HUES48 (cell line): ENCODE data around the gene IL36B.

ENCODE experiments used
- H3K27ac ChIP-seq: one replicate; pipeline ENCODE4 v1.7.0; 2013; ENCODE audit warnings: low read depth, low read length, inconsistent platforms
- H3K27me3 ChIP-seq: 2 replicates; pipeline ENCODE4 v1.6.1; 2013; ENCODE audit warnings: mild to moderate bottlenecking, low read length; ENCODE audit not compliant: control insufficient read depth, insufficient read depth
- H3K36me3 ChIP-seq: 2 replicates; pipeline ENCODE4 v1.6.1; 2013; ENCODE audit warnings: low read length; ENCODE audit not compliant: control insufficient read depth, insufficient read depth
- H3K4me1 ChIP-seq: 2 replicates; pipeline ENCODE4 v1.6.1; 2013; ENCODE audit warnings: mild to moderate bottlenecking, low read length; ENCODE audit not compliant: control insufficient read depth, insufficient read depth
- H3K4me3 ChIP-seq: 2 replicates; pipeline ENCODE4 v1.5.1; 2013; ENCODE audit warnings: mild to moderate bottlenecking, low read depth, low read length
- H3K9ac ChIP-seq: 2 replicates; pipeline ENCODE4 v1.6.1; 2013; ENCODE audit warnings: mild to moderate bottlenecking, low read depth, low read length, moderate library complexity
- H3K9me3 ChIP-seq: 2 replicates; pipeline ENCODE4 v1.6.1; 2013; ENCODE audit warnings: low read length; ENCODE audit not compliant: control insufficient read depth, insufficient read depth

IL36B gene

DNA sequence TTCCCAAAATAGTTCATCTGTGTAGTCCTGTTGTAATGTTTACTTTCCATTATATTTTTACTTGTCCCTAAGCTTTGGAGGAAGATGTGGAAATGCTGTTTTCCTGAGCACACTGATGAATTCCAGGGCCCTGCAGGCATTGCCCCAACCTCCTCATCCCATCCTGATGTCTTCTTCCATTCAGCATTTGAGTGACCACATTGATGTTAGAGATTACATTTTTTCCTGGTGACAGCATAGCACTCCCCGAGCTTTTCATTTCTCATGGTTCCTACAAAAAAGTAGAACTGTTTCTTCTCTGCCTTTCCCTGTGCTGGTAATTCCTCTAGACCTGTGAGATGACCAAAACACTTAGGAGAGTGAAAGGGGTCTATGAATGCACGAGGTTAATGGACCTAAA, 42.6 kb downstream of the IL36B start:
- Histone ChIP-seq H3K9ac (no peak overlapping the region), H3K9me3 (no peaks in the 10 kb centered on the region; the same call in 1 of the 2 replicates), H3K27ac (no peak overlapping the region), H3K4me3 (no peak overlapping the region), H3K27me3 (no peaks in the 10 kb centered on the region), H3K4me1 (no peaks in the 10 kb centered on the region), H3K36me3 (no peaks in the 10 kb centered on the region)

GRCh38 chr2:113009622-113010021, 43.0 kb downstream of the IL36B start:
- no peaks in the 10 kb centered on the region for H3K4me1 ChIP-seq
- H3K36me3 ChIP-seq: no peaks in the 10 kb centered on the region
- no peak overlapping the region for H3K27ac ChIP-seq
- H3K4me3 ChIP-seq: no peak overlapping the region
- no peak overlapping the region for H3K9ac ChIP-seq
- no peaks in the 10 kb centered on the region for H3K27me3 ChIP-seq
- H3K9me3 ChIP-seq: no peaks in the 10 kb centered on the region; the same call in 1 of the 2 replicates

DNA sequence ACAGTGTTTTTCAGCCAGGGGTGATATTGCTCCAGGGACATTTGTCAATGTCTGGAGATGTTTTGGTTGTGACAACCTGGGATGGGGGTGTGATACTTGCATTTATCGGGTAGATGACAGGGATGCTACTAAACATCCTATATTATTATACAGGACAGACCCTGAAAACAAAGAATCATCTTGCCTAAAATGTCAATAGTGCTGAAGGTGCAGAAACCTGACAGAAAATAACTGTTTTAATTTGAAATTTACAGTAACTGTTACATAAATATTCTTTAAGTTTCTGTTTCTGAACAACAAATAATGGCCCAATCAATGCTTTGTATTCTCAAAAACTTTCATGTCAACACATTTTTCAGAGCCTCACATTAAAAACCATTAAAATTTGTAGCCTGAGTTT, 45.4 kb downstream of the IL36B start:
- Histone ChIP-seq H3K9ac (no peak overlapping the region), H3K27me3 (no peaks in the 10 kb centered on the region), H3K9me3 (no peaks in the 10 kb centered on the region; the same call in 1 of the 2 replicates), H3K27ac (no peak overlapping the region), H3K4me1 (no peaks in the 10 kb centered on the region), H3K4me3 (no peak overlapping the region), H3K36me3 (no peaks in the 10 kb centered on the region)

- Histone ChIP-seq H3K36me3 (no peaks in the 10 kb centered on the region), H3K4me1 (no peaks in the 10 kb centered on the region), H3K9ac (no peak within 1 kb of the TSS), H3K27ac (no peak within 1 kb of the TSS), H3K27me3 (no peaks in the 10 kb centered on the region), H3K4me3 (no peak within 1 kb of the TSS), H3K9me3 (peaks cover 17% of the 10 kb centered on the region)
Observed at GRCh38 chr2:113005030-113005509, 47.6 kb downstream of the IL36B start, which contains the start of gene IL36A. Gene IL36A (plus strand): TSS chr2:113005459. CDS start chr2:113005872, 413 bp downstream.

GRCh38 chr2:113002677-113003076, 50.0 kb downstream of the IL36B start:
- no peaks in the 10 kb centered on the region for H3K36me3 ChIP-seq
- H3K4me1 ChIP-seq: no peaks in the 10 kb centered on the region
- no peaks in the 10 kb centered on the region for H3K27me3 ChIP-seq
- no peak overlapping the region for H3K27ac ChIP-seq
- no peak overlapping the region for H3K4me3 ChIP-seq
- H3K9ac ChIP-seq: no peak overlapping the region
- H3K9me3 ChIP-seq: peaks cover 25% of the 10 kb centered on the region

- Histone ChIP-seq H3K36me3 (no peaks in the 10 kb centered on the region), H3K4me3 (no peak overlapping the region), H3K9ac (no peak overlapping the region), H3K4me1 (no peaks in the 10 kb centered on the region), H3K27me3 (no peaks in the 10 kb centered on the region), H3K9me3 (peaks cover 31% of the 10 kb centered on the region), H3K27ac (no peak overlapping the region)
Observed at GRCh38 chr2:113000436-113000835, 52.2 kb downstream of the IL36B start.

GRCh38 chr2:112997151-112997550, 55.5 kb downstream of the IL36B start:
- H3K9ac ChIP-seq: no peak overlapping the region
- H3K27ac ChIP-seq: no peak overlapping the region
- no peak overlapping the region for H3K4me3 ChIP-seq
- no peaks in the 10 kb centered on the region for H3K4me1 ChIP-seq
- no peaks in the 10 kb centered on the region for H3K27me3 ChIP-seq
- H3K9me3 ChIP-seq: peaks cover 35% of the 10 kb centered on the region
- no peaks in the 10 kb centered on the region for H3K36me3 ChIP-seq

DNA sequence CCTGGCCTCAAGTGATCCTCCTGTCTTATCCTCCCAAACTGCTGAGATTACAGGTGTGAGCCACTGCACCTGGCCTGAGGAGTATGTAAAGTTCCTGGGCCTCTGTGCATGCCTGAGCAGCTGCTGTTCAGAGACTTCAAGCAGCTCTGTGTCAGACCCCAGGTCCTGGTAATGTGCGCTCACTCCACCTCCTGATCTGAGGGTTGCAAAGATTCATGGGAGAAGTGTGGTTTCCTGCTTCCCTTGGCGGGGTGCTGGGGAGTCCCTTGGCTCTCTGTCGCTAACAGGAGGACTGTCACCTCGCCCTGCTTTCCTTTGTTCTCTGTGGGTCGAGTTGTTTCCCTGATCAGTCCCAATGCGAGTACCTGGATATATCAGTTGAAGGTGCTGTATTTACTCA, 56.0 kb downstream of the IL36B start:
- Histone ChIP-seq H3K27me3 (no peaks in the 10 kb centered on the region), H3K9me3 (peaks cover 30% of the 10 kb centered on the region), H3K36me3 (no peaks in the 10 kb centered on the region), H3K9ac (no peak overlapping the region), H3K27ac (no peak overlapping the region), H3K4me3 (no peak overlapping the region), H3K4me1 (no peaks in the 10 kb centered on the region)

GRCh38 chr2:112995346-112995920, 57.2 kb downstream of the IL36B start:
- H3K27ac ChIP-seq: no peak overlapping the region
- peaks cover 25% of the 10 kb centered on the region for H3K9me3 ChIP-seq
- H3K4me3 ChIP-seq: no peak overlapping the region
- H3K9ac ChIP-seq: no peak overlapping the region
- no peaks in the 10 kb centered on the region for H3K4me1 ChIP-seq
- no peaks in the 10 kb centered on the region for H3K36me3 ChIP-seq
- no peaks in the 10 kb centered on the region for H3K27me3 ChIP-seq

DNA sequence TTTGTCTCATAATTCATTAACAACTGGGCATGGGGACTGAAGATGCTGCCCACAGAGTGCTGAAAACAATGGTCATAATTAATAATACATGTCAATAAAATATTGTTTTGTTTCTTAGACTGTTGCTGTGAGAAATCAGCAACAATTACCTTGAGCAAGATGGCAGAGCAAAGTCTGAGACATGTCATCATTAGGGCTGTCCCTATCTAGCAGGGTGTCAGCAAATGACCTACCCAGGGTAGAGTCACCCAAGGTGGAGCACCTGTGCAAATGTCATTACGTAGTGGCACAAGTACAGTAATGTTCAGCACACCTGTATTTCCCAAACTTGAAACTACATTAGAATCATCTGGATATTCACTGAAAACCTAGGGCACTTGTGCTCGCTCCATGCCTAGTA, 58.0 kb downstream of the IL36B start:
- H3K9me3 ChIP-seq: peaks cover 21% of the 10 kb centered on the region
- H3K27ac ChIP-seq: no peak overlapping the region
- H3K4me3 ChIP-seq: no peak overlapping the region
- no peaks in the 10 kb centered on the region for H3K4me1 ChIP-seq
- H3K9ac ChIP-seq: no peak overlapping the region
- no peaks in the 10 kb centered on the region for H3K27me3 ChIP-seq
- no peaks in the 10 kb centered on the region for H3K36me3 ChIP-seq

GRCh38 chr2:112993831-112994230, 58.8 kb downstream of the IL36B start:
- Histone ChIP-seq H3K9ac (no peak overlapping the region), H3K4me1 (no peaks in the 10 kb centered on the region), H3K27me3 (no peaks in the 10 kb centered on the region), H3K36me3 (no peaks in the 10 kb centered on the region), H3K27ac (no peak overlapping the region), H3K4me3 (no peak overlapping the region), H3K9me3 (peaks cover 17% of the 10 kb centered on the region)
